Limb (tissue), 2 donors: ENCODE results near the gene GAMT.

Experiments used
- DNase-seq, 2 donors: peaks; one replicate each; pipeline ENCODE4 v3.0.0-alpha.2; 2016; ENCODE audit errors: extremely low spot score in 2 of 2

The GAMT gene

GRCh38 chr19:1418951-1419738 lies 17.8 kb upstream of the GAMT start:
- no peak for DNase-seq

GRCh38 chr19:1418496-1418775 lies 17.1 kb upstream of the GAMT start:
- no peak for DNase-seq

GRCh38 chr19:1417681-1418495 lies 16.5 kb upstream of the GAMT start:
- no peak for DNase-seq

- DNase-seq: no peak
These were observed 15.8 kb upstream of the GAMT start for GRCh38 chr19:1417145-1417544.

- DNase-seq: no peak
These were observed 14.9 kb upstream of the GAMT start for GRCh38 chr19:1416014-1416841.

GRCh38 chr19:1412995-1413800 lies 11.9 kb upstream of the GAMT start:
- no peak for DNase-seq

GRCh38 chr19:1412323-1412923 lies 11.1 kb upstream of the GAMT start:
- DNase-seq: no peak

- DNase-seq: no peak
These were observed 10.2 kb upstream of the GAMT start for GRCh38 chr19:1411255-1412191.

GRCh38 chr19:1410789-1411188 lies 9.4 kb upstream of the GAMT start:
- no peak for DNase-seq

- no peak for DNase-seq
These were observed 8.9 kb upstream of the GAMT start for GRCh38 chr19:1410136-1410786.

GRCh38 chr19:1409204-1410005 lies 8.1 kb upstream of the GAMT start:
- no peak for DNase-seq

GRCh38 chr19:1408300-1409203 lies 7.2 kb upstream of the GAMT start:
- DNase-seq: peak in 1 of 2 donors; percentile 66

- peak in 1 of 2 donors; percentile 70 for DNase-seq
These were observed 6.4 kb upstream of the GAMT start, which contains the start of gene DAZAP1 for GRCh38 chr19:1407528-1408299. TSS of gene DAZAP1 (plus strand) at chr19:1407586. CDS start at chr19:1407774, 188 bp downstream.

- peak; percentile 99 for DNase-seq
These were observed 5.6 kb upstream of the GAMT start for GRCh38 chr19:1406774-1407527.

- DNase-seq: no peak
These were observed 1.2 kb upstream of the GAMT start for GRCh38 chr19:1402411-1403070.
